K562 (cell line): ENCODE measurements around the gene ZNF488. TPM values are rescaled to one million over a fixed set of nuclear protein-coding genes. Genes with fewer than 3 reads are reported as not detected.

Source experiments
- ATF4 ChIP-seq: fragments of 450-650 bp; formaldehyde crosslinking; IDR thresholded peaks from 2 replicates; pipeline ENCODE4 v1.4.0; 2022; ENCODE audit warnings: mild to moderate bottlenecking, moderate library complexity
- BMI1 ChIP-seq: fragments of 150-350 bp; IDR thresholded peaks from 2 replicates; pipeline ENCODE4 v1.6.1; 2014; ENCODE audit warnings: low read length
- BRF2 ChIP-seq: IDR thresholded peaks from 3 replicates; pipeline ENCODE4 v1.6.1; 2011; ENCODE audit warnings: borderline replicate concordance, mild to moderate bottlenecking; ENCODE audit not compliant: insufficient read length, insufficient read depth
- C11orf30 ChIP-seq: fragments of 450-650 bp; IDR thresholded peaks from 2 replicates; pipeline ENCODE4 v1.6.1; 2016; ENCODE audit warnings: low read depth, mild to moderate bottlenecking
- ELF1 ChIP-seq: fragments of 200-800 bp; sonication (Bioruptor generic); IDR thresholded peaks from 2 replicates; pipeline ENCODE4 v1.6.1; 2016; ENCODE audit warnings: missing genetic modification characterization, missing compliant biosample characterization
- FOXM1 ChIP-seq, 2 experiments: fragments of 450-650 bp in 1 of 2; sonication (generic) in 1 of 2; formaldehyde crosslinking in 1 of 2; IDR thresholded peaks; 2 replicates each; pipeline versions ENCODE4 v1.6.1 to v1.9.0; 2017 to 2022; ENCODE audit warnings: low read depth in 2 of 2, mild to moderate bottlenecking in 2 of 2, missing genetic modification reagents in 1 of 2, moderate library complexity in 1 of 2
- FUS ChIP-seq: fragments of 200-400 bp; formaldehyde crosslinking; optimal IDR thresholded peaks from 2 replicates; pipeline ENCODE3; 2017; ENCODE audit warnings: low read depth, low read length
- HDGF ChIP-seq: fragments of 450-650 bp; IDR thresholded peaks from 2 replicates; pipeline ENCODE4 v1.6.1; 2016
- HES1 ChIP-seq: fragments of 450-650 bp; IDR thresholded peaks from 2 replicates; pipeline ENCODE4 v1.6.1; 2016; ENCODE audit warnings: low read depth, mild to moderate bottlenecking, moderate library complexity
- NBN ChIP-seq: fragments of 450-650 bp; IDR thresholded peaks from 2 replicates; pipeline ENCODE4 v1.6.1; 2016; ENCODE audit warnings: low read depth, mild to moderate bottlenecking
- NCOA1 ChIP-seq: fragments of 450-650 bp; IDR thresholded peaks from 2 replicates; pipeline ENCODE4 v1.6.1; 2016; ENCODE audit warnings: low read depth
- NCOR1 ChIP-seq: fragments of 450-650 bp; IDR thresholded peaks from 2 replicates; pipeline ENCODE4 v1.6.1; 2016; ENCODE audit warnings: mild to moderate bottlenecking, moderate library complexity
- NR2C1 ChIP-seq, 2 experiments: fragments of 450-650 bp; IDR thresholded peaks; 2 replicates each; pipeline ENCODE4 v1.6.1; 2017; ENCODE audit warnings: mild to moderate bottlenecking in 2 of 2, antibody characterized with exemption in 1 of 2, inconsistent platforms in 1 of 2, missing compliant biosample characterization in 1 of 2, missing genetic modification characterization in 1 of 2
- PHF21A ChIP-seq: fragments of 450-650 bp; IDR thresholded peaks from 2 replicates; pipeline ENCODE4 v1.6.1; 2017; ENCODE audit warnings: low read depth, borderline replicate concordance
- POLR3G ChIP-seq: IDR thresholded peaks from 2 replicates; pipeline ENCODE4 v1.6.1; 2011; ENCODE audit not compliant: insufficient read length, insufficient replicate concordance; ENCODE audit errors: extremely low read depth
- RBM15 ChIP-seq: fragments of 200-400 bp; formaldehyde crosslinking; IDR thresholded peaks from 2 replicates; pipeline ENCODE4 v1.6.1; 2018; ENCODE audit warnings: mild to moderate bottlenecking, low read length, moderate library complexity; ENCODE audit not compliant: insufficient read depth
- SNIP1 ChIP-seq: fragments of 450-650 bp; IDR thresholded peaks from 2 replicates; pipeline ENCODE4 v1.7.1; 2017; ENCODE audit warnings: low read depth, mild to moderate bottlenecking
- SRSF1 ChIP-seq: fragments of 200-400 bp; formaldehyde crosslinking; IDR thresholded peaks from 2 replicates; pipeline ENCODE4 v1.6.1; 2017; ENCODE audit warnings: mild to moderate bottlenecking, low read depth, low read length, moderate library complexity
- TSC22D4 ChIP-seq: fragments of 450-650 bp; IDR thresholded peaks from 2 replicates; pipeline ENCODE4 v1.6.1; 2016; ENCODE audit warnings: missing genetic modification characterization, missing biosample characterization, control low read depth
- ZNF165 ChIP-seq: fragments of 250-450 bp; sonication (Bioruptor Pico); IDR thresholded peaks from 2 replicates; pipeline ENCODE4 v1.4.0; 2020; ENCODE audit warnings: borderline replicate concordance
- ZNF76 ChIP-seq: fragments of 250-450 bp; sonication (Bioruptor Pico); IDR thresholded peaks from 2 replicates; pipeline ENCODE4 v1.4.0; 2020; ENCODE audit warnings: mild to moderate bottlenecking, moderate library complexity, borderline replicate concordance
- ZNF77 ChIP-seq: fragments of 250-450 bp; sonication (Bioruptor Pico); IDR thresholded peaks from 2 replicates; pipeline ENCODE4 v1.5.0; 2020
- ZZZ3 ChIP-seq: fragments of 450-650 bp; IDR thresholded peaks from 2 replicates; pipeline ENCODE4 v1.6.1; 2016; ENCODE audit warnings: antibody characterized with exemption, mild to moderate bottlenecking, moderate library complexity
- polyA plus RNA-seq, 8 experiments: library from polyadenylated mRNA; depleted of rRNA in 4 of 8; stranded (reverse) in 5 of 8; unstranded in 3 of 8; fragments of >200 nt; fragmentation: Nextera tagmentation in 2 of 8; fragmentation: Illumina TruSeq in 1 of 8; extraction: Ambion mirVana in 2 of 8; extraction: Trizol in 1 of 8; gene quantifications; 2 replicates each; pipeline versions ENCODE4 v1.2.1 to v1.2.3, GENCODE V29; 2011 to 2014; ENCODE audit warnings: inconsistent platforms in 1 of 8, missing spikeins in 1 of 8
- total RNA-seq, 7 experiments: library from RNA; depleted of rRNA in 6 of 7; stranded (reverse); fragments of >200 nt in 6 of 7; fragmentation: Illumina TruSeq in 2 of 7; extraction: Trizol in 2 of 7; gene quantifications; 2 replicates each; pipeline versions ENCODE4 v1.2.1 to v1.2.3, GENCODE V29; 2011 to 2021; ENCODE audit warnings: low replicate concordance in 1 of 7
- TF ChIP-seq, protein P1 (sequence below): fragments of 450-650 bp; conservative IDR thresholded peaks from 2 replicates; pipeline ENCODE4 v1.6.1; 2016; ENCODE audit warnings: missing genetic modification characterization, low read depth, mild to moderate bottlenecking, control low read depth, missing compliant biosample characterization

The ZNF488 gene
- total and polyA plus RNA-seq, 9 of the 15 experiments (the other 6 are each of a cell fraction or from before 2014, with no cell fraction given), result 0.03 to 0.09 (median 0.05) TPM; not detected in 3

DNA sequence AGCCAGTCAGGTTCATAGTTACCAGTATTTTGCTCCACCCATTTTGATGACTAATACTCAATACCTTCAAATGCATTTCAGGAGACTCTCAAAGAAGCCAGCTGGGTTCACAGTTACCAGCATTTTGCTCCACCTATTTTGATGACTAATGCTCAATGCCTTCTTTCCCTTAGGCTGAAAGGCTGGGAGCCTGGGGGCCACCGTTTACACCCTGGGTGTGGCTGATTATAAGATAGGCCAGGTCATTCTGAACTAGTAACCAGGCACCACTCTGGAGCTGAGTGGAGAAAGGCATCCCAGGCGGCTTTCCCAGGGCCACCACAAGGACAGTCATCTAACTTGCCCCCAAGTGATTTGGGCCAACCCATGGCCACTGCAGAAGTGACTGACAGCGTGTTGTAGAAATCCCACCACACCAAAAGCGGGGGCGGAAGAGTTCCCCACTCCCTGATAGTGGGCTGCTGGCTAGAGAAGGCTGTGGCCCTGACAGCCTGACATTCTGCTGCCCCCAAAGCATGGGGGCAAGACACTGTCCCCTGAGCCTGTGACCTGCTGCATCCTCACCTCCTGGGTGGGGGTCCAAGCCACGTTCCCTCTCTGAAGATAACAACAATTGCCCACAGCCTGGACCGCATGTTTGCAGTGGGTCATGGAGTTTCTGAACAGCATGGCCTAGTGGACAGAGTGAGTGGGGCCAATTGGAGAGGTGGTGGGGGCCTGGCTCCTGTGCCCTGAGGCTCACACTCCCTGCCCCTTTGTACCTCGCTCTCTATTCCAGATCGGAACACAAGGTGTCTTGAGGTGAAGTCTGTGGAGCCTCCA, 23.0 kb upstream of the ZNF488 start (continued):
- TF ChIP-seq, protein P1, sequence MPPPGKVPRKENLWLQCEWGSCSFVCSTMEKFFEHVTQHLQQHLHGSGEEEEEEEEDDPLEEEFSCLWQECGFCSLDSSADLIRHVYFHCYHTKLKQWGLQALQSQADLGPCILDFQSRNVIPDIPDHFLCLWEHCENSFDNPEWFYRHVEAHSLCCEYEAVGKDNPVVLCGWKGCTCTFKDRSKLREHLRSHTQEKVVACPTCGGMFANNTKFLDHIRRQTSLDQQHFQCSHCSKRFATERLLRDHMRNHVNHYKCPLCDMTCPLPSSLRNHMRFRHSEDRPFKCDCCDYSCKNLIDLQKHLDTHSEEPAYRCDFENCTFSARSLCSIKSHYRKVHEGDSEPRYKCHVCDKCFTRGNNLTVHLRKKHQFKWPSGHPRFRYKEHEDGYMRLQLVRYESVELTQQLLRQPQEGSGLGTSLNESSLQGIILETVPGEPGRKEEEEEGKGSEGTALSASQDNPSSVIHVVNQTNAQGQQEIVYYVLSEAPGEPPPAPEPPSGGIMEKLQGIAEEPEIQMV, result no peak
- TF ChIP-seq ZNF165 (CRISPR knock-in tag), result no peak
- TF ChIP-seq FOXM1 (IDR thresholded peaks at IDR 0.05; ENCODE audit: low read depth), result no peak
- no peak for TF ChIP-seq FOXM1 (CRISPR knock-in tag; IDR thresholded peaks at IDR 0.05; ENCODE audit: low read depth)
- TF ChIP-seq TSC22D4, result no peak
- no peak for TF ChIP-seq NBN
- TF ChIP-seq C11orf30, result peak; percentile 95
- TF ChIP-seq SRSF1, result no peak
- TF ChIP-seq HDGF, result no peak
- no peak for TF ChIP-seq SNIP1
- TF ChIP-seq RBM15, result no peak
- TF ChIP-seq ATF4 (CRISPR knock-in tag), result no peak
- no peak for TF ChIP-seq ZNF77 (CRISPR knock-in tag)
- no peak for TF ChIP-seq NCOA1
- TF ChIP-seq ELF1, result no peak
- TF ChIP-seq BMI1, result no peak
- TF ChIP-seq PHF21A, result no peak
- TF ChIP-seq NR2C1 (IDR thresholded peaks at IDR 0.05), result no peak; the same call in 1 of the 2 replicates
- no peak for TF ChIP-seq NR2C1 (tag; IDR thresholded peaks at IDR 0.05)
- TF ChIP-seq HES1, result no peak
- no peak for TF ChIP-seq ZNF76 (CRISPR knock-in tag)
- no peak for TF ChIP-seq BRF2
- TF ChIP-seq POLR3G, result no peak
- TF ChIP-seq ZZZ3, result no peak
- no peak for TF ChIP-seq FUS
- 0 out of 2 replicates have a peak, but pooled peaks have one; percentile 13 for TF ChIP-seq NCOR1
